ENCODE results near the gene MAT2A.

Gene MAT2A

DNA sequence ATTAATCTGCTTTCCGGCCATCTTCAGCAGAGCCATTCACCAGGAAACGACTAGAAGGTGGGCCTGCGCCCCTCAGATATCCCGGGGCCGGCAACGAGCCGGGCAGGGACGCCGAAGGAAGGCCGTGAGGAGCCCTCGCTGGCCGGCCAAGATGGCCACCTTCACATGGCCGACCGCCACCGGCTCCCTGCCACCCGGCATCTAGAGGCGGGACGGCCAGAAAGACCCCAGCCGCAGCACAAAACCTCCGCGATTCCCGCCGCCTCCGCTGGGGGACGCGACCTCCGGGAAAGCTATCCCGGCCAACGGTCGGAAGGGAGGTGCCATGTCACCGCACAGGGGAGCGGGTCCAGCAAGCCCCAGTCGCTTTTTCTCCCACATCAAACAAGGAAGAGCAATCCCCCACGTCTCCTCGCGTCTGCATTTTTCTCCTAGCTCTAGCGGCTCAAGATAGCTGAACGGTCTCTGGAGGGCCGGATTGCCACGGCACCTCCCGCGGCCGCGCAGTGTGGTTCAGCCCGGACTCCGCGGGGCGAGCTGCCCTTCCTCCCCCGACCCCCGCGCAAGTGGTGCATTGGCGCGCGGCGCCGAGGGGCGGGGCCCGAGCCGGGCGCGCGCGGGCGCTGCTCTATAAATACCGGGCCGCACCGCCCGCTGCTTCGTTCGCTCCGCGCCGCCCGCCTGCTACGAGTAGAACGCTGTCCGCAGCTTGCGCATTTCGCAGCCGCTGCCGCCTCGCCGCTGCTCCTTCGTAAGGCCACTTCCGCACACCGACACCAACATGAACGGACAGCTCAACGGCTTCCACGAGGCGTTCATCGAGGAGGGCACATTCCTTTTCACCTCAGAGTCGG is at the start of gene MAT2A:
Gene MAT2A (plus strand): TSS at position 662 of the 854 bp plus-strand sequence. CDS start 120 bp downstream, at position 782.
- peak; percentile 95 for DNase-seq

GRCh38 chr2:85490861-85491755 is 47.9 kb upstream of the MAT2A start:
- no peak for DNase-seq

GRCh38 chr2:85496436-85496835 is 42.5 kb upstream of the MAT2A start:
- DNase-seq, result no peak

GRCh38 chr2:85497944-85498630 is 40.9 kb upstream of the MAT2A start:
- DNase-seq, result no peak

GRCh38 chr2:85501248-85501647 is 37.7 kb upstream of the MAT2A start:
- no peak for DNase-seq

GRCh38 chr2:85502720-85503119 is 36.2 kb upstream of the MAT2A start:
- no peak for DNase-seq

- DNase-seq, result no peak
Observed at GRCh38 chr2:85503168-85503850, 35.7 kb upstream of the MAT2A start.

GRCh38 chr2:85503851-85504777 is 34.9 kb upstream of the MAT2A start:
- DNase-seq, result no peak

DNA sequence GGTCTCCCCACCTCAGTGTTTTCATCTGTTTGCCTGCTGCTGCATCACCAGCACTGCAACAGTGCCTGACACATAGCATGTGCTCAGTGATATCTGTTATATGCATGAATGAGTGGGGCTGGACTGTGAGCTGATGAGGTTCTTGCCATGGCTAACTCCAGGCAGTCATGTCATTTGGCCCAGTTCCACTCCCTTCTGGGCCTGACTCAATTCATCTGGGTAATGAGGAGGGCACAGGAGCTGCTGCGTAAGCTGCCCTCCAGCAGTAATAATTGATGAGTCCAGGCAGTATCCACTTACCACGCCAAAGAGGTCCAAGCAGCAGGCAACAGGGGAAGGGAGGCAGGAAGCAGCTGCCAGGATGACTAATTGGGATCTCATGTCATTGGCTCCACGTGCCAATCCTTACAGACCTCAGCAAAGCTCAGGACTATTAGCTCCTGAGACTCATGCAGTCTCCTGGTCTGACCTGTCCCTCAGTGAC is 34.1 kb upstream of the MAT2A start:
- DNase-seq, result no peak

DNA sequence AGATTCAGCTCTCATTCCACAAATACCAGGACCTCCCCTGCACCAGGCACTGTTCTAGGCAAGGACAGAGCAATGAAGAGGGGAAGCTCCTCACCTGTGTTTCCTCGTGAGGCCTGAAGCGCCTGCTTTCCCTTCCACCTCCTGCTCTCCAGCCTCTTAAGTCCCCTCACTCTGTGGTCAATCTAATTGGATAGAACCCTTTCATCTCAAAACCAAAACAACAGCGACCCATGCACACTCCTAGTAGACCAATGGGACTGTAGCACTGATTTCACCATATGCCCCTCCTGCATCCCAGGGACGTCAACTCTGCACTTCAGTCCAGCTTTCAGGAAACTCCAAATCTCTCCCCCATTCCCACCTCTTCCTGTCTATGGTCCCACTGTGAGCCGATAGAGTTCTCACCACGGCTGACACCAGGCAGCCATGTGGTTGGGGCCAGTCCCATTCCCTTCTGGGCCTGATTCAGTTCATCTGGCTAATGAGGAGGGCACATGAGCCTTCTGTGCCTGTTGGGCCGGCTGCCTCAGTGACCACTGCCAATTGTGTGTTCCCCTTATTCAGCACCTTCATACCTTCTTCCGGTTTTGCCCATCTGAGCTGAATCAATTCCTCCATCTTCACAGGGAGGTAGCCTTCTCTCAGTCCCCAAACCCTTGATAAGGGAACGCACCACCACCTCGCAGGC is 33.3 kb upstream of the MAT2A start:
- no peak for DNase-seq

DNA sequence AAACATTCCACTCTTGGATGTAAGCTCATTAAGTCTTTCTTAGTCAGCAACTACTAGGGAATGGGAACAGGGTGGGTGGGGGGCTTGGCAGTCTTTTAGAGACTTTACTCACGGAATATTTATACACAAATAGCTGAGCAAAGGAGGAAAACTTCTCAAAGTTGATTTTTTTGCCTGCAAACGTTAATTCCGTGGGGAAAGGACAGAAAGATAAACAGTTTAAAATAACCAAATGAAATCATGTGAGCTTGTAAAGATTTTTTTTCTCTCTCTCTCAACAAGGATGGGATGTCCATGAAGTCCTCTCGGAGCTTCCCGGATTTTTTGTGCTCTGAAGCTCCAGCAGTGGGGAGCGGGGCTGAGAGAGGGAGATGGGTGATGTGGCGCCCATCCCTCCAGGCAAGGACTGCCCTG is 32.2 kb upstream of the MAT2A start:
- no peak for DNase-seq

DNA sequence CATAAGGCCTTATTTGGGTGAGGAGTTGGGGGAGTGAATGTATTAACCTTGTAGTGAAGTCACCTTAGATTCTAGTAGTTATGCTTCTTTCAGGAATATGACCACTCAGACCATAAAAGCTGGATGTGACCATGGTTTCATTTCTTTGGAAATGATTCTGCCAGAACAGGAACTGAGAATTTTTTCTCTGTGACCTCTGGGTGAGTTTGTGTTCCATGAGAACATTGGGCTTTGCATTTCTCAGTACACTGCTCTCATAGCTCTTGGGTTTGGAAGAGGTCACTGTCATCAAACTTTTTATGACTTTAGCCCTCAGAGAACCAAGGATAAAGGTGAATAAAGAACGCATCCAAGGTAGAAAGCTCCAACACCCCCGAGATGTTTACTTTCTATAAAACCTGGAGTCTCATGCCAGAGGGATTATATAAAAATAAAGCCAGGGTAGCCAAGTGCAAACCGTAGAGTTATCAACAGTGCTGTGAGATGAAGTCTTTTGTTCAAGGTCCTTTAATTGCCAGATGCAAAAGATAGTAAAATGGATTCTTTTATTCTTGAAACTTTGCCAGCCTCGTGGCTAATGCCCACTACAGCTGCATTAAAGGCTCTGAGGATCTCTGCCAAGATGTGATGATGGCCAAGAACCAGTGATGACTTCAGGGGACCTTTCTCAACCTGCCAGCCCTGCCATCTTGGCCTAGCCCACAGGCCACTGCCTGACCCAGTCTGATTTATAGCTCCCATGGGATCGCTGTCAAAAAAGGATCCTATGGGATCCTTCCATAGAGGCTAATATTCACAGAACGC is 27.8 kb upstream of the MAT2A start:
- no peak for DNase-seq

DNA sequence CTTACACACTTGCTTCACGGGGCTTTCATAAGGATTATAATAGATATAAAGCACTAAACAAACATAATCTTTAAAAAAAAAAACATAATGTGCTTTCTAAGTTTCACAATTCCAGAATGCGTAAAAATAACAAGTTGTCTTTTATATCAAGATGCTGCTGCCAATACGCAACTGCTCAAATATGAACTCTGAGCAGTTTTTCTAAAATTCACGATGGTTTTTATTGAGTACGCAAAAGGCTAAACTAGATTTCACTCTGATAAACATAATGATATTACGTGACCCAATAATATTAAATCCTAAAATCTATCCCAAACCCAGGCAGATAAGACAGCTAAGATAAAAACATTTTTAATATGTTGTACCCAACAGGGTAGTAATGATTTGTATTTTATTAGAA is 24.6 kb upstream of the MAT2A start:
- no peak for DNase-seq

- DNase-seq, result no peak
Observed at GRCh38 chr2:85516653-85517389, 22.1 kb upstream of the MAT2A start.

GRCh38 chr2:85522090-85522647 is 16.8 kb upstream of the MAT2A start:
- DNase-seq, result no peak

- DNase-seq, result no peak
Observed at GRCh38 chr2:85523062-85523902, 15.7 kb upstream of the MAT2A start.

DNA sequence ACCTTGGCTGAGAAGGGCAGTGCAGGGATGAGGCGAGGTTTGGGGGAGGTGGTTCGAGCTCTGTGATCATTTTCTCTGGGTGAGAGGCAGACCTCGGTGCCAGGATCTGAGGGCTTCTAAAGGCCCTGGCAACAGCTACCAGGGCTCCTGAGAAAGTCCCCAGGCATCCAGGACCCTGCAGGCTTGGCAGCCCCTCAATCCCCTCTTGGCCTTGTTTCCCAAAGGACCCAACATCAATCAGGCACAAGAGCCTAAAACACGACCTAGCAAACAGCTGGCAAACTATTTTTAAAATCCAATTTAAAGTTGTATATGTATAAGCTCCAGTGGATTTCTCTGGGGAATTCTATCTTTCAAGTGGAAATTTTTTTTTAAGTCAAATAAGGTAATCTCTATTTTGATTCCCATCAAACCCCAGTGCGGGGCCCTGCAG is 15.0 kb upstream of the MAT2A start:
- no peak for DNase-seq

Data from stimulated activated CD8-positive, alpha-beta memory T cell treated with anti-CD3 and anti-CD28 coated beads, Interleukin-4, amount 100 ng/mL, for 48 hours (primary cell).